T-helper 1 cell treated with Interleukin-12 subunit alpha and Interleukin-12 subunit beta and Interleukin-4 antibody, amounts not matched to agents 30 ng/mL and 1 ng/mL, for 36 hours (primary cell): Measurements from ENCODE around the gene TOX2. TPM values are rescaled to one million over a fixed set of nuclear protein-coding genes. Genes with fewer than 3 reads are reported as not detected.

Experiments
- intact Hi-C: fragments of 100-400 bp; cut with micrococcal nuclease; formaldehyde crosslinking; loops from one replicate; pipeline ENCODE4 v1.15.1; 2024
- total RNA-seq: library from RNA; stranded (reverse); gene quantifications from 2 replicates; pipeline ENCODE4 v1.2.3, GENCODE V29; 2022

Gene TOX2
- total RNA-seq, 1 donor from 2014 or later: 16.0 TPM

DNA sequence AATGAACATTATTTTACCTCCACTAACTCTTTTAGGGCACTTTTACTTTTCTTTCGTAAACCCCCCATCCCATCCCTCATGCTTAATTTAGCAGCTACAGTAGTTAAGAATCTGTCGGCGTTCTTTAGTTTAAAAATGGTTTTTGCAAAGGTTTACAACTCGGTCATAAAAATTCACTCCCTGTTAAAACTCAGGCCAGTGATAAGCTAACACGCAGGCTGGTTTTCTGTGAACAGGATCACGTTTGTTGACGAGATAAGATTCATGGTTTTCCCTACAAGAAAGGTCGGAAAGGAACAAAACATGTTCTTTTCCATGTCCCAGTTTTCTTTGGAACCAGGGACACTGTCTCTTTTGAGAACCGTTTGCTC lies 101.1 kb downstream of the TOX2 start:
- intact Hi-C loops: no loop called here

DNA sequence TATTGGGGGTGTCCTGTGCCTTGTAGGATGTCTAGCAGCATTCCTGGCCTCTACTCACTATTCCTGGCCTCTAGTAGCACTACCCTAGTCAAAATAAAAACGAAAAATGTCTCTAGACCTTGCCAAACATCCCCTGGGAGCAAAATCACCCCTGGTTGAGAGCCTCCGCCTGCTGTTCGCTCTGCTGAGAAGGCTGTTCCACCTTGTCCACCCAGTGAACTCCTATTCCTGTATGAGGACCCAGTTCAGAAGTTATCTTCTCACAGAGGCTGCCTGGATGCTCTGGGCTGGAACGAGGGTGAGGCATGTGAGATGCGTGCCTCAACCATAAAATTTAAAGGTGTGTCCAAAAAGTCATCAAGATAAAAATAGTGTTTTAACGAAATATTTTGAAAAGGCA lies 101.9 kb downstream of the TOX2 start:
- intact Hi-C loops: no loop called here

DNA sequence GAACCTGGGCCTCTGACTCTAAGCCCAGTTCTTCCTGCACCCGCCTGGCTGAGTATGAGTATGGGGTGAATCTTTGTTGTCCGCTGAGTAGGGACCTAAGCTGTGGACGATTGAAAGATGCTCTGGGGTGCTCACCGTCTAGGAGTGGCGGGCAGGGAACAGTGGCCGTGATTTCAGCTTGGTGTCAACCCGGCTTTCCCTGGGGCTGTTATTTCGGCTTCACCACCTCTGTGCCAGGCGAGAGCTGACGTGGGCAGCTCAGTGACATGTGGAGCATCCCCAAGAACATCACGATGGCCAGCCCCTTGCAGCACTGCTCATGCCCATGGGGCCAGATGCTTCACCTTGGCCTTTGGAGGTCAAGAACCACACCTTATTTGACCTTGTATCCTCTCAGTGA lies 102.6 kb downstream of the TOX2 start:
- intact Hi-C loops: no loop called here

DNA sequence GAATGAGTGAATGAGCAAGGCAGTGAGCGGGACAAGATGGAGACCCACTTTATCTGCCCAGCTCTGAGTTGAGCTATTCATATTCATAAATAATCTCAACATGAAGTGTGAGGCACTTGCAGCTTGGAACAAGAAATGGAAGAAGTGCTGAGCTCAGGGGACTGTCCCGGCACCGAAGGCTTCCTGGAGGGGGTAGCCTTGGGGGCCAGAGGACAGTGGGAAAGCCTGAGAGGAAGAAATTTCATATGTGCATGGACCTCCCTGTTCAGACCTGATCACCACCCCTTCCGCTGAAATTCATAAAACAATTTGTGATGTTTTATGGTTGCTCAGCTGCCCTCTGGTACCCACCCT lies 103.2 kb downstream of the TOX2 start:
- intact Hi-C loops: loop anchor here (2.0 kb wide), 2 partner anchors 101 to 267 kb away; no protein-coding TSS in a partner anchor

DNA sequence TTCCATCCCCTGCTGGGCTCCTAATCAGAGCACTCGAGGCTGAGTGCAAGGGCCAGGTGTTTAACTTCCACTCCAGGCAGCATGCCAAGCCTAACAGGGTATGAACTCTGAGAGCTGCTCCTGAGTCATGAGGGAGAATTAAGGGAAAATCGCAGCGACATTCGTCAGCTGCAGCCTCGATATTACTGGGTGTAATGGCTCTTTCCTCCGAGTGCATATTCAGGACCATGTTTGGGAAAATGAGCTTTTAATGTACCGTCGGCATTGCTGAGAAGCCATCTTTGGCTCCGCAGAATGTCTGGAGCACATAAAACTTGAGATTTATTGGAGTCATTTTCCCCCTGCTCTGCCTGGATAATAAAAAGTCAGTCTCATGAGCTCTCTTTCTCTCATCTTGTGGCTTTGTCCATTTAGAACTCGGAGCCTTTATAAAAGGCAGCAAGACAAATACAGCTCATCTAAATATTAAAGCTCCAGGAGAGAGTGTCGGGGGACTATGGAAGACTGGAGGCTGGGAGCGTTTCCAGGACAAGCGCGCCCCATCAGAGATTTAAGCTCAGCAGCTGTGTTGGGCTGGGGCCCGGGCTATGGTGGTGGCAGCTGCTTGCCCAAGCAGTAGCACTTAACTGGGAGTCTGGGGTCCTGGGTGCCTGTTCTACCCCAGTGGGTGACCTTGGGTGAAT lies 103.7 kb downstream of the TOX2 start:
- intact Hi-C loops: loop anchor here (2.0 kb wide), 2 partner anchors 102 to 268 kb away; no protein-coding TSS in a partner anchor

DNA sequence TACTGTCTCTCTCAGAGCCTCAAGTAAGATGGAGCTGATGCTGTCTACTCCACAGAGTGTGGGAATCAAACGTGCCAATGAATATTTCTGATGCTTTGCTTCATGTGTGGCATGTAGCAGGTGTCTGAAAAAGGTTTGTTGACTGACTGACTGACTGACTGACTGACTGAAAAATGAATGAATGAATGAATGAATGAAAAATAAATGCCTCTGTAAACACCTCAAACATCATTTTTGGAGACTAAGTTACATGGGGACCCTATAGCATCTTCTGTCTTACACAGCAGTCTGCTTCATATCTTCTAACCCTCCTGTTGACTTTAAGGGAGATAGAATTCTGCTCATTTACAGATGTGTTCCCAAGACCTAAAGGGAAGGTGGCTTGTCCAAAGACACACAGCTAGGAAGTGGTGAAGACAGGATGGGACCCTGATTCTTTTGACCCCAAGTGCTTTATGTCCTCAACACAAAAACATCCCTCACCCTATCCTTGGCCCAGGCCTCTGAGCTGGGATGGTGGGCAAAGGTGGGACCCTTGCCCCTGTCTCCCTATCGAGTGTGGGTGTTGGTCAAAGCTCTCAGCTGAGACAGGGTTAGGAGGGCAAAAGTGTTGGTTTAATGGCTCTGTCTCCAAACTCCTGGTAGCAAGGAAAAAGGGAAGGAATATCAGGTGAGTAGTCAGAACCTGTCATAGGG lies 104.4 kb downstream of the TOX2 start:
- intact Hi-C loops: loop anchor here (1.0 to 2.0 kb wide), 3 partner anchors 69 to 268 kb away; no protein-coding TSS in a partner anchor

- intact Hi-C loops: loop anchor here (1.0 to 2.0 kb wide), 4 partner anchors 50 to 269 kb away; no protein-coding TSS in a partner anchor
Observed at GRCh38 chr20:44019638-44020335, 105.1 kb downstream of the TOX2 start.

DNA sequence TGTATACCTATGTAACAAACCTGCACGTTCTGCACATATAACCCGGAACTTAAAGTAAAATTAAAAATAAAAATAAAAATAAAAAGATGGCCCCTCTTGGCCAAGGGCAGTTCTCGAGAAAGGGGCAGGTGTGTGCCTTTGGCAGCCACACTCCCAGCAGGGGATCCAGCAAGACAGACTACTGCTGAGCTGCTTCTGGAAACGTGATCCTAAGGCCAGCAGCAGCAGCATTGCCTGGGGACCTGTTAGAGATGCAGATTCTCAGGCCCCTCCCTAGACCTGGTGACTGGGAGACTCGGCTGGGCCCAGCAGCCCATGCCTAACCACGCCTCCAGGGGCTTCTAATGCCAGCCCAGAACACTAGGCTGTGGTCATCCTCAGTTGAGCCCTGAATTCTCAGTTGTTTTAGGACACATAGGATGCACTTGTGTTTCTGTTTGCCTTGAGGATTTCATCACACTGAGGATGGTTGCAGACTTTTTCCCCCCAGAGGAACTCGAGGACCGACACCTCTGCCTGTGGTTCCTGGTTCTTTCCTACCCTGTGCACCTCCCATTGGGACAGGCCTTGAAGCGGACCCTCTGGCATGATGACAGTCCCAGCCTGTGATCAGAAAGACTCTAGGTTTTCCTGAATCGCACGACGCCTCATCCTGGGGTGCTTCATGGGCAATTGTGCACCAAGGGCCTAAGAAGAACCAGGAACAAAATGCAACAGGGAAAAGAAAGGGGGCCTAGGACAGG lies 105.9 kb downstream of the TOX2 start:
- intact Hi-C loops: loop anchor here (1.0 kb wide), 1 partner anchor 49 kb away; no protein-coding TSS in a partner anchor

- intact Hi-C loops: no loop called here
Observed at GRCh38 chr20:44021186-44021585, 106.5 kb downstream of the TOX2 start.

- intact Hi-C loops: no loop called here
Observed at GRCh38 chr20:44021900-44022299, 107.2 kb downstream of the TOX2 start.

DNA sequence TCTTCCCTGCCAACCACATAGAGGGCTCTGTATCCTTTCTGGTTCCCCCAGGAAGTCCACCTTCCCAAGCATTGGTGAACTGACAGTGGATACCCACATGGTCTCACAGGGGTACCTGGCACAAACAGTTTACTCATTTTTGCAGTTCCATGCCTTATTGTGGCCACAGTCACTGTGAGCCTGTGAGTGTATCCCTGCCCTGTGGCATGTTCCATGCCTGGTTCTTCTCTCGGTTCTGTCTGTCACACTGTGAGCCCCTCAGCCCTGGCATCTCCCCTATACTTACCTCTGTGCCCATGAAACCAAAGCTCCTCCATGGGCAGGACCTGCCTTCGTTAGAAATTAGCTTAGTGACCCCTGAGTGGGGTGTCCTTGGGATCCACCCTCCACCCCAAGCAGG lies 107.8 kb downstream of the TOX2 start:
- intact Hi-C loops: no loop called here

DNA sequence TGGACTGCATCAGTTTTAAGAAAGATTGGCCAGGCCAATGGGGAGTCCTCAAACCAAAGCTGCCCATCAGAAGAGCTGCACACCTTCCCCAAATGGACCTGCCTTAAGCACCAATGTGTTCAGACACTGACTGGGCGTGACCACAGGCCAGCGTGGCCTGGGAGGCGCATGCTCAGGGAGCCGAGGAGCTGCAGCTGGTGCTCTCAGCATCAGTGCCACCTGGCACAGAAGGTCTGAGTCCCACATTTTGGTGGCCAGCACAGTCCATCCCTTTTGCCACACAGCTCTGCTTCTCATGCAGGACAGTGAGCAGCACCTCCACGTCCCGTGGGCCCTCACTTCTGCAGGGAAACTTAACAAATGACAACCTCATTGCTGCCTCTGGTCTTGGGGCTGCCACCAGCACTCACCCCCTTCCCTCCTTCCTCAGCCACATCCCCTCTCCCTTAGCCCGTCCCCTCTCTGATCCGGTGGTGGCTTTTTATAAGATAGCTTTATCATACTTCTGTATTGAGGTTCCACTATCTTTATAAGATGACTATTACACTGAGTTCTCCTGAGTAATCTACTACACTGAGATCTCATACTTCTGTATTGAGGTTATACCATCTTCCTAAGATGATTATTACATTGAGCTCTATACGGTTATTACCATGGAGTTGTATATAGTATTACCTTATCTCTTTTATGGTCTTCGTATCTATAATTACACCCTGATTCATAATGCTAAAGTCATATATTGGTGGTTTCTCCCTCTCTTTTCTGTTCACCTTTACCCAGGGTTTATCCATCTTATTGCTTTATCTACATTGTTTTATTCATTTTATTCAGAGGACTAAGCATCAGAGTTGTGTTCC lies 109.1 kb downstream of the TOX2 start:
- intact Hi-C loops: no loop called here

DNA sequence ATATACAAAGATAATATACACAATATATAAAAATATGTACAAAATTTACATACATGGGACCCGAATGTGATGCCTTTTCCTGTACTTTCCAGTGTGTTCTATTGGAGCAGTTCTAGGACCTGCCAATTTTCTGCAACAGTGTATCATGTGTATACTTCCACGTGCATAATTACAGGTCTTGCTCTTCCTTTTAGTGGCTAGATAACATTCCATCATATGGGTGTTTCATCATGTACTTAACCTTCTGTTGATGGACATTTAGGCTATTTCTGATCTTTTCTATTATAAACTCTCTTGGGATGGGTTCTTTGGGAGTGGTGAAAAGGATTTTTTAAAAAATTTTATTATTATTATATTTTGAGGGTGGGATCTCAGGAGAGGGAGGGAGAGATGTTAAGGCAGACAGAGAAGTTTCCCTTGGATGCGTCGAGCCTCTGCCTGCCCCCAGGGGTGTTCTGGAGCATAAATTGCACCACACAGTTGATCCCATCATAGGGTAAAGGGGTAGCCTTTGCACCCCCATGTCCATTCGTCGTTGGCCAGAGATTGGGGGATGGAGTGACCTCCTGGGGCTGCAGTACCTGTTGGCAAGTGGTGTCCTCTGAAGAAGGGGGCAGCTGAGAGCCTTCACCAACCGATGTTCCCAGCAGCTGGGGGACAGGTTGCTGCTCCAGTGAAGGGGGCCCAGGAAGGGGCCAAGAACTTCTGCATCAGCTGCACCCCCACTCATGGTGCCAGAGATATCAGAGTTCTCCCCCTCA lies 110.3 kb downstream of the TOX2 start:
- intact Hi-C loops: no loop called here

DNA sequence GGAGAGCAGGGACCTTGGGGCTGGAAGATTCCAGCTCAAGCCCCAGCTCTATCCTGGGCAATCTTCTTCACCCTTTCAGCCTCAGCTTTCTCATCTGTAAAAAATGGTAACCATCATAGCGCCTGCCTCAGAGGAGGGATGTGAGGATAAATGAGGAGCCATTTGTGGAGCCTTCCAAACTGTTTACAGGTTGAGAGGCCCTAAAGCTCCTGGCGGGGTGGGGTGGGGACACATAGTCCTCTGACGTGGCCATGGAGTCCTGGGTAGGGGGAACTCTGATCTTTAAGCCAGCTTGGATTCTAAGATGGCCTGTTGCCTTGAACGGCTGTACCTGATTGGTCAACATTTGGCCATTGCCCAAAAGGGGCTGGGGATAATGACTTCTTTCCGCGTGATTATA lies 111.1 kb downstream of the TOX2 start:
- intact Hi-C loops: no loop called here

DNA sequence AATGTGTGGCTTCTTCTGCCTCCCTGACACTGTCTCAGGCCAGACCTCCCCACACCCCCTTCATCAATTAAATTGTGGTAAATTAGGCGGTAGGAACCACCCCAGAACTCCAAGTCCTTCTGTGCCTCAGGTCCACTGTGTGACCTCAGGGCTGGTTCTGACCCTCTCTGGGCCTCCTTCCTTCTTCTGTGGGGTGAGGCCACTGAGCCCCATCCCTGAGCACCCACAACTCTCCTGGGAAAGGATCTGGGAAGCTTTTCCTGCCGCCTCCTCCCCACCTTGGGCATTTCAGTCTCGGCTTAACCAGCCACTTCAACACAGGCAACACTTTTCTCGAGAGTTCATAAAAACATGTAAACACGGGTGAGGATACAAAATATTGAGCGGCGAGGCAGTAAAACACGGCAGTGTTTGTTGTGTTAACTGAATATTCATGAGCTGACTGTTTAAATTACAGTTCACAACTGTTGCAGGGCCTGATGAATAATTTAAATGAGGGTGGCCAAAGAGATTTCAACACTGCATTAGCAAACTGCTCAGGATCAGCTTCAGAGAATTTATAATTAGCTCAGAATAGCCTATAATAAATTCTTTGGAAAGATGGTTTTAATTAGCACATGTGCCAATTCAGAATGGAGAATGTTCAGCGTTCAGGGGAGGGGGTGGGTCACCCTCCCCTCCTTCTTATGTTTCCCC lies 112.1 kb downstream of the TOX2 start:
- intact Hi-C loops: no loop called here

- intact Hi-C loops: loop anchor here (2.0 kb wide), 1 partner anchor 17 kb away; no protein-coding TSS in a partner anchor
Observed at GRCh38 chr20:44027343-44028002, 112.8 kb downstream of the TOX2 start.

DNA sequence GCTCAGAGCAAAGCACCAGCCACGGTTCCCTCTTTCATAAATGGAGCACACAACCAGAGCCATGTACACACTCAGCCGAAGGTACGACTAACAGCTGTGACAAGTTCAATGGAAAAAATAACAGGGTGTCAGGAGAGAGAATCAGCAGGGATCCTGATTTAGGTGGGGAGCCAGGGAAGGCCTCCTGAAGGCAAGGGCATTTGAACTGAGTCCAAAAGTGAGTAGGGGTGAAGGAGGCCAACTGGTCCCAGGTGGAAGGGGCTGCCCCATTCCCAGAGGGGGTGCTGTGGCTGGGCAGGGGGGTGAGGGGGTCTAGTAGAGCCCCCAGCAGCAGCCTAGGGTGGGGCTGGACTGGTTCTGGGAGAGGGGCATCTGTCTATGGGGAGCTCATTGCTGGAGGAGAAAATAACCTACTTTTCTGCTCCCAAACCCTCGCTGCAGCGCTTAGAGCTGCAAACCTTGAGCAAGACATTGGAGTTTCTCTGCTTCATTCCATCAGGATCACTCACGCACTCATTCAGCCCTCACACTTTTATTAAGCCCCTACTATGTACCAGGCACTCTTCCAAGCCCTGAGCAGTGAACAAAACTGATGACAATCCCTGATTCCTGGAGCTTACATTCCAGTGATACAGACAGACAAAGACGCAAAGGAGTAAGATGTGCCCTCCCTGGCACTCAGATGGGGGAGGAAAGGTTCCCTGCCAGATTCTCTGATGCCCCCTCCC lies 113.5 kb downstream of the TOX2 start:
- intact Hi-C loops: loop anchor here (2.0 kb wide), 1 partner anchor 17 kb away; no protein-coding TSS in a partner anchor
